HL-60 (cell line): ENCODE data around the gene IQGAP3.

ENCODE experiments used
- DNase-seq, 2 experiments: peaks; one replicate each; pipeline ENCODE4 v3.0.0-alpha.2; 2010 to 2020; ENCODE audit warnings: low read depth in 1 of 2, low spot score in 1 of 2
- H3K27ac ChIP-seq: fragments of 250-450 bp; sonication (Bioruptor Pico); replicated peaks from 2 replicates; pipeline ENCODE4 v1.5.1; 2020; ENCODE audit warnings: mild to moderate bottlenecking, moderate library complexity
- H3K27me3 ChIP-seq: fragments of 250-450 bp; sonication (Bioruptor Pico); 2 replicates; pipeline ENCODE4 v1.5.1; 2021; ENCODE audit warnings: mild to moderate bottlenecking, moderate library complexity; ENCODE audit not compliant: insufficient read depth, poor library complexity, severe bottlenecking
- H3K4me3 ChIP-seq: replicated peaks from 2 replicates; pipeline ENCODE4 v1.5.1; 2011; ENCODE audit warnings: mild to moderate bottlenecking, control low read depth, low read length; ENCODE audit not compliant: insufficient read depth
- GABPA ChIP-seq: IDR thresholded peaks from 2 replicates; pipeline ENCODE4 v1.6.1; 2012; ENCODE audit warnings: low read depth
- POLR2AphosphoS5 ChIP-seq: IDR thresholded peaks from 2 replicates; pipeline ENCODE4 v1.6.1; 2012; ENCODE audit warnings: low read depth
- SPI1 ChIP-seq: IDR thresholded peaks from 2 replicates; pipeline ENCODE4 v1.6.1; 2012; ENCODE audit warnings: low read depth, mild to moderate bottlenecking, borderline replicate concordance
- TF ChIP-seq, protein P1 (sequence below): IDR thresholded peaks from 2 replicates; pipeline ENCODE4 v1.6.1; 2012; ENCODE audit warnings: low read depth; ENCODE audit not compliant: insufficient replicate concordance
- TF ChIP-seq, protein P2 (sequence below): IDR thresholded peaks from one replicate; pipeline ENCODE4 v1.5.1; 2011; ENCODE audit warnings: low read length, control low read depth, inconsistent platforms; ENCODE audit not compliant: insufficient read depth

IQGAP3 gene

DNA sequence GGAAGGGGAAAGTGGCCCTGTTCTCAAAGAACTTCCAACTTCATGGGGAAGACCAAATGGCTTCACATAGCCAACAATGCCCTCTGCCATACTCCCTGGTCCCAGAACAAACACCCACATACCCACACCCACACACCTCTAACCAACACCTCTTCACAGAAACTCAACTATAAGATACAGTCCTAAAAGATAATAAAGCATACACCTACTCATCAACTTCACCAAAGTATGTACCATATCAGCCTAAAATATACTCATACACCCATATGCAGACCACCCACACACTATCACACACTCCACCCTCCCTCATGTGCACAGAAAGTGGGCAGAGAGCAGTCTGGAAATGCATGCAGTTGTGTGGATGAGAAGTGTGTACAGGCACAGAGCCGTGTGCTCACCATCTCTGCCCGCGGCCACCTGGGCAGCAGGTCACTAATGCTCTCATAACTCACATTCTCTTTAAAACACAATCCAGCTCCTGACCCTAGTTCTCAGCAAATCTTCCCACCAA, 27.7 kb downstream of the IQGAP3 start:
- H3K27ac ChIP-seq: no peak overlapping the region
- DNase-seq: no peak
- TF ChIP-seq SPI1 (no peak), GABPA (no peak), POLR2AphosphoS5 (no peak)
- TF ChIP-seq, protein P1, sequence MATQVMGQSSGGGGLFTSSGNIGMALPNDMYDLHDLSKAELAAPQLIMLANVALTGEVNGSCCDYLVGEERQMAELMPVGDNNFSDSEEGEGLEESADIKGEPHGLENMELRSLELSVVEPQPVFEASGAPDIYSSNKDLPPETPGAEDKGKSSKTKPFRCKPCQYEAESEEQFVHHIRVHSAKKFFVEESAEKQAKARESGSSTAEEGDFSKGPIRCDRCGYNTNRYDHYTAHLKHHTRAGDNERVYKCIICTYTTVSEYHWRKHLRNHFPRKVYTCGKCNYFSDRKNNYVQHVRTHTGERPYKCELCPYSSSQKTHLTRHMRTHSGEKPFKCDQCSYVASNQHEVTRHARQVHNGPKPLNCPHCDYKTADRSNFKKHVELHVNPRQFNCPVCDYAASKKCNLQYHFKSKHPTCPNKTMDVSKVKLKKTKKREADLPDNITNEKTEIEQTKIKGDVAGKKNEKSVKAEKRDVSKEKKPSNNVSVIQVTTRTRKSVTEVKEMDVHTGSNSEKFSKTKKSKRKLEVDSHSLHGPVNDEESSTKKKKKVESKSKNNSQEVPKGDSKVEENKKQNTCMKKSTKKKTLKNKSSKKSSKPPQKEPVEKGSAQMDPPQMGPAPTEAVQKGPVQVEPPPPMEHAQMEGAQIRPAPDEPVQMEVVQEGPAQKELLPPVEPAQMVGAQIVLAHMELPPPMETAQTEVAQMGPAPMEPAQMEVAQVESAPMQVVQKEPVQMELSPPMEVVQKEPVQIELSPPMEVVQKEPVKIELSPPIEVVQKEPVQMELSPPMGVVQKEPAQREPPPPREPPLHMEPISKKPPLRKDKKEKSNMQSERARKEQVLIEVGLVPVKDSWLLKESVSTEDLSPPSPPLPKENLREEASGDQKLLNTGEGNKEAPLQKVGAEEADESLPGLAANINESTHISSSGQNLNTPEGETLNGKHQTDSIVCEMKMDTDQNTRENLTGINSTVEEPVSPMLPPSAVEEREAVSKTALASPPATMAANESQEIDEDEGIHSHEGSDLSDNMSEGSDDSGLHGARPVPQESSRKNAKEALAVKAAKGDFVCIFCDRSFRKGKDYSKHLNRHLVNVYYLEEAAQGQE: no peak
- TF ChIP-seq, protein P2, sequence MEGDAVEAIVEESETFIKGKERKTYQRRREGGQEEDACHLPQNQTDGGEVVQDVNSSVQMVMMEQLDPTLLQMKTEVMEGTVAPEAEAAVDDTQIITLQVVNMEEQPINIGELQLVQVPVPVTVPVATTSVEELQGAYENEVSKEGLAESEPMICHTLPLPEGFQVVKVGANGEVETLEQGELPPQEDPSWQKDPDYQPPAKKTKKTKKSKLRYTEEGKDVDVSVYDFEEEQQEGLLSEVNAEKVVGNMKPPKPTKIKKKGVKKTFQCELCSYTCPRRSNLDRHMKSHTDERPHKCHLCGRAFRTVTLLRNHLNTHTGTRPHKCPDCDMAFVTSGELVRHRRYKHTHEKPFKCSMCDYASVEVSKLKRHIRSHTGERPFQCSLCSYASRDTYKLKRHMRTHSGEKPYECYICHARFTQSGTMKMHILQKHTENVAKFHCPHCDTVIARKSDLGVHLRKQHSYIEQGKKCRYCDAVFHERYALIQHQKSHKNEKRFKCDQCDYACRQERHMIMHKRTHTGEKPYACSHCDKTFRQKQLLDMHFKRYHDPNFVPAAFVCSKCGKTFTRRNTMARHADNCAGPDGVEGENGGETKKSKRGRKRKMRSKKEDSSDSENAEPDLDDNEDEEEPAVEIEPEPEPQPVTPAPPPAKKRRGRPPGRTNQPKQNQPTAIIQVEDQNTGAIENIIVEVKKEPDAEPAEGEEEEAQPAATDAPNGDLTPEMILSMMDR: no peak
- H3K27me3 ChIP-seq: no peaks in the 10 kb centered on the region
- H3K4me3 ChIP-seq: no peak overlapping the region

DNA sequence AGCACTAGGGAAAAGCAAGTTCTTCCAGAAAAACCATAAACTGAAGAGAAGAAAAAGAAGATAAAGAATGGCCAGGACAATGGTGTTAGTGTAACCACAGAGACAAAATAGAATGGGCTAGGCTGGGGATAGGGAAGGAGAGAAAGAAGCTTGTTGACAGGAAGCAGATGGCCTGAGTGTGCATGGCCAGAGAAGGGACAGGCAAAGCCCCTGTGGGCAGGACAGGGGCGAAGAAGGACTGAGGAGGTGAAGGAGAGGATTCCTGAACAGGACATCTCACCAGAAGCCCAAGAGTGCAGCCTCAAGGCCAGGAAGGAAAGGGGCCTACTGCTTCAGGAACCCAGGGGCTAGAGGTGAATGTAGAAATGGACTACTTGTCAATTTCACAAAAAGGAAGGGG, 29.3 kb downstream of the IQGAP3 start:
- no peak for DNase-seq
- no peaks in the 10 kb centered on the region for H3K27me3 ChIP-seq
- H3K27ac ChIP-seq: no peak overlapping the region
- H3K4me3 ChIP-seq: no peak overlapping the region
- TF ChIP-seq, protein P2: no peak
- TF ChIP-seq, protein P1: no peak
- TF ChIP-seq GABPA (no peak), POLR2AphosphoS5 (no peak), SPI1 (no peak)

DNA sequence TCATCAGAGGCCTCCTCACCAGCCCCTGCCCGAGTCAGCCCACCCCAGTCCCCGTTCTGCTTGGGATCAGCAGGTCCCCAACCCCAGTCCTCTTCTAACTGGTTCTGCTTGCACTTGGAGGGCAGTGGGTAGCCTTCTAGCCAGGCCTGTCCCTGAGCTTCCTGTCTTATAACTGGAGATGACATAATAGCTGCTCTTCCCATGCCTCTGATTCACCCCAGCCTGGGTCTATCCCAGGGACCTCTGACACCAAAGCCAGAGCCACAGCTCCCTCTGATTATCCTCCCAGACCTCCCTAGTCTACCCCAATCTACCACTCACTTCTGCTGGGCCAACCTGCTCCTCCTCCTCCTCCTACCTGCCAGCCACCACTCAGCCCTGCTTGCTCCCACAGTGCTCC, 31.4 kb downstream of the IQGAP3 start:
- no peaks in the 10 kb centered on the region for H3K27me3 ChIP-seq
- TF ChIP-seq, protein P2: no peak
- no peak for TF ChIP-seq POLR2AphosphoS5
- no peak for TF ChIP-seq GABPA
- TF ChIP-seq, protein P1: no peak
- TF ChIP-seq SPI1: no peak
- H3K27ac ChIP-seq: no peak overlapping the region
- no peak for DNase-seq
- H3K4me3 ChIP-seq: no peak overlapping the region
